Measurements from ENCODE around the gene DYSF.
"Not testable (repeated sequence)": the region's sequence is repeated elsewhere in the genome, so short reads cannot be mapped to it uniquely, and the experiment has no call there.

Gene DYSF

GRCh38 chr2:71419976-71420375 is 33.4 kb upstream of the DYSF start:
- DNase-seq (ENCODE audit: low read depth, low spot score) = no peak
- ChIA-PET CTCF (interaction anchor here (1.2 to 1.3 kb wide), 3 partner anchors 10 to 91 kb away, joined by 3 to 4 read pairs (median 3); partner anchors contain the start of gene ZNF638), POLR2A (no interaction called here)
- no peak overlapping the region for H3K4me3 ChIP-seq (ENCODE audit: low read depth, low read length)
- TF ChIP-seq CTCF (IDR thresholded peaks at IDR 0.05; ENCODE audit: insufficient read depth, low read length, missing control alignments) = no peak

DNA sequence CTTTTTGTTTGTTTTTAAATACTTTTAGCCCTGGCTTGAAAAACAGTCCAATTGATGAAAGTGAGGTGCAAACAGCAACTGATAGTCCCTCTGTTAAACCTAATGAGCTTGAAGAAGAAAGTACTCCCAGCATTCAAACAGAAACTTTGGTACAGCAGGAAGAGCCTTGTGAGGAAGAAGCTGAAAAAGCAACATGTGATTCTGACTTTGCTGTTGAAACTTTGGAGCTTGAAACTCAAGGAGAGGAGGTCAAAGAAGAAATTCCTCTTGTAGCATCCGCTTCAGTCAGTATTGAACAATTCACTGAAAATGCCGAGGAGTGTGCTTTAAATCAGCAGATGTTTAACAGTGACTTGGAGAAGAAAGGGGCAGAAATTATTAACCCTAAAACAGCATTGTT is 30.6 kb upstream of the DYSF start:
- CTCF ChIA-PET = no interaction called here
- TF ChIP-seq CTCF (IDR thresholded peaks at IDR 0.05; ENCODE audit: insufficient read depth, low read length, missing control alignments) = no peak

DNA sequence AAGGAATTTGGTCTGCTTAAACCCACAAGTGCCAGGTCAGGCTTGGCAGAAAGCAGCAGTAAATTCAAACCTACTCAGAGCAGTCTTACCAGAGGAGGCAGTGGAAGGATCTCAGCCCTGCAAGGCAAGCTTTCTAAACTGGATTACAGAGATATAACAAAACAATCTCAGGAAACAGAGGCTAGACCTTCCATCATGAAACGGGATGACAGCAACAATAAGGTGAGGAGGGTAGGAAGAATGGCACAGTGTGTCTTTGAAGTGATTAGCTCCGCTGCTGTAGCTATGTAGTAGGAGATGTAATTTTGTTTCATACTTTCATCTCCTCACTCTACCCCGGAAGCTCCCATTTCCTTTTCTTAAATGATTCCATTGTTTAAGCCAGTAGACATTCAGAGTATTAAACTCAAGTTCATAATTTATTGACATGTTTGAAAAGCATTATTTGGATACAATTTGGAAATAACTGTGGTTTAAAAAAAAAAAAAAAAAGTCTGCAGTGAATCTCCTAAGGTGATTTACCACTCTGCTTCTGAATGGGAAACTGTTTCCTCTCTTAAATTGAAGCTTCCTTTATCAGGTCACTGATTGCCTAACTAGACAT is 29.4 kb upstream of the DYSF start:
- DNase-seq (ENCODE audit: low read depth, low spot score) = no peak
- POLR2A ChIA-PET = no interaction called here
- CTCF ChIA-PET = interaction anchor here (0.7 to 1.0 kb wide), 3 partner anchors 24 to 91 kb away, joined by 3 to 4 read pairs (median 3); no protein-coding TSS in a partner anchor
- no peak overlapping the region for H3K4me3 ChIP-seq (ENCODE audit: low read depth, low read length)
- TF ChIP-seq CTCF (IDR thresholded peaks at IDR 0.05; ENCODE audit: insufficient read depth, low read length, missing control alignments) = no peak

More for the DNA sequence above, 30.6 kb upstream of the DYSF start:
- H3K4me3 ChIP-seq (ENCODE audit: low read depth, low read length) = no peak overlapping the region
- DNase-seq (ENCODE audit: low read depth, low spot score) = no peak
- POLR2A ChIA-PET = no interaction called here

DNA sequence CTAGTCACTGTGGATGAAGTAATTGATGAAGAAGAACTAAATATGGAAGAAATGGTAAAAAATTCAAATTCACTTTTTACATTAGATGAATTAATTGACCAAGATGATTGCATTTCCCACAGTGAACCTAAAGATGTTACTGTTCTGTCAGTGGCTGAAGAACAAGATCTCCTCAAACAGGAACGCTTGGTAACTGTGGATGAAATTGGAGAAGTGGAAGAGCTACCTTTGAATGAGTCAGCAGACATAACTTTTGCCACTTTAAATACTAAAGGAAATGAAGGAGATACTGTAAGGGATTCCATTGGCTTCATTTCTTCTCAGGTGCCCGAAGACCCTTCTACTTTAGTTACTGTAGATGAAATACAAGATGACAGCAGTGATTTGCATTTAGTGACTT is 26.6 kb upstream of the DYSF start:
- TF ChIP-seq CTCF (IDR thresholded peaks at IDR 0.05; ENCODE audit: insufficient read depth, low read length, missing control alignments) = no peak
- POLR2A ChIA-PET = no interaction called here
- H3K4me3 ChIP-seq (ENCODE audit: low read depth, low read length) = no peak overlapping the region
- no peak for DNase-seq (ENCODE audit: low read depth, low spot score)
- CTCF ChIA-PET = interaction anchor here (1.0 to 2.3 kb wide), 4 partner anchors 35 to 127 kb away, joined by 3 to 9 read pairs (median 4); no protein-coding TSS in a partner anchor

GRCh38 chr2:71428472-71429383 is 24.6 kb upstream of the DYSF start:
- no peak overlapping the region for H3K4me3 ChIP-seq (ENCODE audit: low read depth, low read length)
- TF ChIP-seq CTCF (IDR thresholded peaks at IDR 0.05; ENCODE audit: insufficient read depth, low read length, missing control alignments) = no peak
- no peak for DNase-seq (ENCODE audit: low read depth, low spot score)
- POLR2A ChIA-PET = no interaction called here
- CTCF ChIA-PET = interaction anchor here (1.8 kb wide), 1 partner anchor 32 kb away, joined by 8 read pairs; no protein-coding TSS in a partner anchor

DNA sequence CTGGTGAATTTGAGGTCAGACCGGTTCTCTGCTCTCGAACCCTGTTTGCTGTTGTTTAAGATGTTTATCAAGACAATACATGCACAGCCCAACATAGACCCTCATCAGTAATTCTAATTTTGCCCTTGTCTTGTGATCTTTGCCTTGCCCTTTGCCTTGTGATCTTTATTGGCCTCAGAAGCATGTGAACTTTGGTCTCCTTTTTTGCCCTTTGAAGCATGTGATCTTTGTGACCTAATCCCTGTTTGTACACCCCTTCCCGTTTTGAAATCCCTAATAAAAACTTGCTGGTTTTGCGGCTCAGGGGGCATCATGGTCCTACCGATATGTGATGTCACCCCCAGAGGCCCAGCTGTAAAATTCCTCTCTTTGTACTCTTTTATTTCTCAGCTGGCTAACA is 8.2 kb upstream of the DYSF start:
- DNase-seq (ENCODE audit: low read depth, low spot score); H3K4me3 ChIP-seq (ENCODE audit: low read depth, low read length); POLR2A ChIA-PET: not testable (repeated sequence)
- CTCF ChIA-PET = interaction anchor here (3.6 to 10.5 kb wide), 2 partner anchors 16 to 17 kb away, joined by 17 to 106 read pairs; no protein-coding TSS in a partner anchor

All from AG04449 (cell line).